Ovary (tissue), 3 donors: ENCODE data around the gene RAP1GAP.

Experiments used
- EP300 ChIP-seq: sonication (generic); formaldehyde crosslinking; IDR thresholded peaks from one replicate; pipeline ENCODE4 v1.6.1; 2017; ENCODE audit warnings: antibody characterized with exemption
- TF ChIP-seq, protein P1 (sequence below), 3 donors: fragments of 450-650 bp in 2 of 3; fragments of 200-600 bp in 1 of 3; IDR thresholded peaks; one replicate each; pipeline versions ENCODE4 v1.5.1 to v1.8.0; 2016 to 2022; ENCODE audit warnings: antibody characterized with exemption in 3 of 3, mild to moderate bottlenecking in 1 of 3
- donor health status: DM: no; HTN: no; CAD: no.

GRCh38 chr1:21672478-21673276, 3.5 kb upstream of the RAP1GAP start:
- TF ChIP-seq, protein P1, sequence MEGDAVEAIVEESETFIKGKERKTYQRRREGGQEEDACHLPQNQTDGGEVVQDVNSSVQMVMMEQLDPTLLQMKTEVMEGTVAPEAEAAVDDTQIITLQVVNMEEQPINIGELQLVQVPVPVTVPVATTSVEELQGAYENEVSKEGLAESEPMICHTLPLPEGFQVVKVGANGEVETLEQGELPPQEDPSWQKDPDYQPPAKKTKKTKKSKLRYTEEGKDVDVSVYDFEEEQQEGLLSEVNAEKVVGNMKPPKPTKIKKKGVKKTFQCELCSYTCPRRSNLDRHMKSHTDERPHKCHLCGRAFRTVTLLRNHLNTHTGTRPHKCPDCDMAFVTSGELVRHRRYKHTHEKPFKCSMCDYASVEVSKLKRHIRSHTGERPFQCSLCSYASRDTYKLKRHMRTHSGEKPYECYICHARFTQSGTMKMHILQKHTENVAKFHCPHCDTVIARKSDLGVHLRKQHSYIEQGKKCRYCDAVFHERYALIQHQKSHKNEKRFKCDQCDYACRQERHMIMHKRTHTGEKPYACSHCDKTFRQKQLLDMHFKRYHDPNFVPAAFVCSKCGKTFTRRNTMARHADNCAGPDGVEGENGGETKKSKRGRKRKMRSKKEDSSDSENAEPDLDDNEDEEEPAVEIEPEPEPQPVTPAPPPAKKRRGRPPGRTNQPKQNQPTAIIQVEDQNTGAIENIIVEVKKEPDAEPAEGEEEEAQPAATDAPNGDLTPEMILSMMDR (IDR thresholded peaks at IDR 0.05) = no peak
- no peak for TF ChIP-seq EP300
